Suprapubic skin (tissue), 3 donors: ENCODE data around the gene MFAP2.

Source experiments
- EP300 ChIP-seq: sonication (generic); formaldehyde crosslinking; IDR thresholded peaks from one replicate; pipeline ENCODE4 v1.6.1; 2017; ENCODE audit warnings: antibody characterized with exemption
- POLR2A ChIP-seq, 2 donors: fragments of 450-650 bp; IDR thresholded peaks; one replicate each; pipeline ENCODE4 v1.6.1; 2017; ENCODE audit warnings: antibody characterized with exemption in 2 of 2, mild to moderate bottlenecking in 2 of 2, moderate library complexity in 2 of 2
- TF ChIP-seq, protein P1 (sequence below), 2 donors: fragments of 200-600 bp in 1 of 2; fragments of 450-650 bp in 1 of 2; sonication (generic) in 1 of 2; IDR thresholded peaks; one replicate each; pipeline ENCODE4 v1.5.1; 2016 to 2019; ENCODE audit warnings: antibody characterized with exemption in 2 of 2, mild to moderate bottlenecking in 1 of 2, moderate library complexity in 1 of 2

DNA sequence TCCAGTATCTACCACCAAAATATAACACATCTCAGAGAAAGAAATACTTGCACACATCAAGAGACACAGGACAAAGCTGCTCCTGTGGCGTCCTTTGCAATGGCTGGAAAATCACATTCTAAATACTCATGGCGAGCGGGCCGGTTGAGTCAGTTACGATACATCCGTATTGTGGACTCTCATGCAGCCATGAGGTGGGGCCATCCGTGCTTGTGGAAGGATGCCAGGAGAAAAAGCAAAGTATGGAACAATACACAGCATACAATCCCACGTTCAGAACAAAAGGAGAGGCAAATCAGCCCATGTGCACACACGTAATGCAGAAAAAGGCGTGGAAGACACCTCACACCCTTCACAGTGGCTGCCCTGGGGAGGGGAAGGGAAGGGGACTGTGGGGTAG, 18.2 kb upstream of the MFAP2 start:
- TF ChIP-seq, protein P1, sequence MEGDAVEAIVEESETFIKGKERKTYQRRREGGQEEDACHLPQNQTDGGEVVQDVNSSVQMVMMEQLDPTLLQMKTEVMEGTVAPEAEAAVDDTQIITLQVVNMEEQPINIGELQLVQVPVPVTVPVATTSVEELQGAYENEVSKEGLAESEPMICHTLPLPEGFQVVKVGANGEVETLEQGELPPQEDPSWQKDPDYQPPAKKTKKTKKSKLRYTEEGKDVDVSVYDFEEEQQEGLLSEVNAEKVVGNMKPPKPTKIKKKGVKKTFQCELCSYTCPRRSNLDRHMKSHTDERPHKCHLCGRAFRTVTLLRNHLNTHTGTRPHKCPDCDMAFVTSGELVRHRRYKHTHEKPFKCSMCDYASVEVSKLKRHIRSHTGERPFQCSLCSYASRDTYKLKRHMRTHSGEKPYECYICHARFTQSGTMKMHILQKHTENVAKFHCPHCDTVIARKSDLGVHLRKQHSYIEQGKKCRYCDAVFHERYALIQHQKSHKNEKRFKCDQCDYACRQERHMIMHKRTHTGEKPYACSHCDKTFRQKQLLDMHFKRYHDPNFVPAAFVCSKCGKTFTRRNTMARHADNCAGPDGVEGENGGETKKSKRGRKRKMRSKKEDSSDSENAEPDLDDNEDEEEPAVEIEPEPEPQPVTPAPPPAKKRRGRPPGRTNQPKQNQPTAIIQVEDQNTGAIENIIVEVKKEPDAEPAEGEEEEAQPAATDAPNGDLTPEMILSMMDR (IDR thresholded peaks at IDR 0.05): no peak
- TF ChIP-seq EP300: no peak
- no peak for TF ChIP-seq POLR2A (IDR thresholded peaks at IDR 0.05)
